Measurements from ENCODE around the gene RPS19BP1. TPM values are rescaled to one million over a fixed set of nuclear protein-coding genes. Genes with fewer than 3 reads are reported as not detected.

The RPS19BP1 gene
- total RNA-seq, 1 donor from 2014 or later: 47.9 TPM

DNA sequence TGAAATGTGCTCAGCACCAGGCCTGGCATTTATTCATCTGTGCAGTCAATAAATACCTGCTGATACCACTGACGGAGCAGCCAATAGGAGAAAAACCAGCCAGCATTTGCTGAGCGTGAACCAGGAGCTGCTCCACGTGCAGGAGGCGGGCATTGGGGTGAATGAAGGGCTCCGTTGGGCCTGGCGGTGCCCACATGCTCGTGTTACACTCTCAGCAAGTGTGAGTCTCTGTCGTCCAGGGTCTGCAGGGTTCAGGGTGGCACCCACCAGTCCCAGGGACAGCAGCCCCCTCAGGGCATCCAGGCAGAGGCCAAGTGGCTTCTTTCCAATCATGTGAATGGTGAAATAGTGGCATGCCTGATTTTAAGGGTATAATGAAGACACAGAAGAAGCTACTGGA is 4.2 kb upstream of the RPS19BP1 start:
- peaks cover 3% of the 10 kb centered on the region for H3K27me3 Mint-ChIP-seq (ENCODE audit: low read depth)
- peaks cover 13% of the 10 kb centered on the region for H3K4me1 Mint-ChIP-seq (ENCODE audit: low read depth)
- no peak for DNase-seq (ENCODE audit: low spot score)
- no peak overlapping the region for H3K4me3 Mint-ChIP-seq (ENCODE audit: unreplicated experiment)
- H3K36me3 Mint-ChIP-seq (ENCODE audit: low read depth): no peaks in the 10 kb centered on the region
- no peaks in the 10 kb centered on the region for H3K9me3 Mint-ChIP-seq (ENCODE audit: low read depth)
- TF ChIP-seq, protein P1, sequence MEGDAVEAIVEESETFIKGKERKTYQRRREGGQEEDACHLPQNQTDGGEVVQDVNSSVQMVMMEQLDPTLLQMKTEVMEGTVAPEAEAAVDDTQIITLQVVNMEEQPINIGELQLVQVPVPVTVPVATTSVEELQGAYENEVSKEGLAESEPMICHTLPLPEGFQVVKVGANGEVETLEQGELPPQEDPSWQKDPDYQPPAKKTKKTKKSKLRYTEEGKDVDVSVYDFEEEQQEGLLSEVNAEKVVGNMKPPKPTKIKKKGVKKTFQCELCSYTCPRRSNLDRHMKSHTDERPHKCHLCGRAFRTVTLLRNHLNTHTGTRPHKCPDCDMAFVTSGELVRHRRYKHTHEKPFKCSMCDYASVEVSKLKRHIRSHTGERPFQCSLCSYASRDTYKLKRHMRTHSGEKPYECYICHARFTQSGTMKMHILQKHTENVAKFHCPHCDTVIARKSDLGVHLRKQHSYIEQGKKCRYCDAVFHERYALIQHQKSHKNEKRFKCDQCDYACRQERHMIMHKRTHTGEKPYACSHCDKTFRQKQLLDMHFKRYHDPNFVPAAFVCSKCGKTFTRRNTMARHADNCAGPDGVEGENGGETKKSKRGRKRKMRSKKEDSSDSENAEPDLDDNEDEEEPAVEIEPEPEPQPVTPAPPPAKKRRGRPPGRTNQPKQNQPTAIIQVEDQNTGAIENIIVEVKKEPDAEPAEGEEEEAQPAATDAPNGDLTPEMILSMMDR (IDR thresholded peaks at IDR 0.05): no peak
- no peak overlapping the region for H3K27ac Mint-ChIP-seq (ENCODE audit: unreplicated experiment)

GRCh38 chr22:39535831-39536449 is 3.4 kb upstream of the RPS19BP1 start:
- H3K27me3 Mint-ChIP-seq (ENCODE audit: low read depth): peaks cover 3% of the 10 kb centered on the region
- H3K36me3 Mint-ChIP-seq (ENCODE audit: low read depth): peaks cover 2% of the 10 kb centered on the region
- no peak for DNase-seq (ENCODE audit: low spot score)
- TF ChIP-seq, protein P1 (IDR thresholded peaks at IDR 0.05): no peak
- H3K4me1 Mint-ChIP-seq (ENCODE audit: low read depth): peaks cover 20% of the 10 kb centered on the region
- no peak overlapping the region for H3K27ac Mint-ChIP-seq (ENCODE audit: unreplicated experiment)
- no peaks in the 10 kb centered on the region for H3K9me3 Mint-ChIP-seq (ENCODE audit: low read depth)
- H3K4me3 Mint-ChIP-seq (ENCODE audit: unreplicated experiment): no peak overlapping the region

GRCh38 chr22:39535357-39535725 is 2.8 kb upstream of the RPS19BP1 start:
- no peak overlapping the region for H3K27ac Mint-ChIP-seq (ENCODE audit: unreplicated experiment)
- H3K36me3 Mint-ChIP-seq (ENCODE audit: low read depth): peaks cover 2% of the 10 kb centered on the region
- H3K4me1 Mint-ChIP-seq (ENCODE audit: low read depth): peaks cover 26% of the 10 kb centered on the region
- H3K4me3 Mint-ChIP-seq (ENCODE audit: unreplicated experiment): no peak overlapping the region
- TF ChIP-seq, protein P1 (IDR thresholded peaks at IDR 0.05): no peak
- H3K9me3 Mint-ChIP-seq (ENCODE audit: low read depth): no peaks in the 10 kb centered on the region
- DNase-seq (ENCODE audit: low spot score): no peak
- H3K27me3 Mint-ChIP-seq (ENCODE audit: low read depth): peaks cover 3% of the 10 kb centered on the region

DNA sequence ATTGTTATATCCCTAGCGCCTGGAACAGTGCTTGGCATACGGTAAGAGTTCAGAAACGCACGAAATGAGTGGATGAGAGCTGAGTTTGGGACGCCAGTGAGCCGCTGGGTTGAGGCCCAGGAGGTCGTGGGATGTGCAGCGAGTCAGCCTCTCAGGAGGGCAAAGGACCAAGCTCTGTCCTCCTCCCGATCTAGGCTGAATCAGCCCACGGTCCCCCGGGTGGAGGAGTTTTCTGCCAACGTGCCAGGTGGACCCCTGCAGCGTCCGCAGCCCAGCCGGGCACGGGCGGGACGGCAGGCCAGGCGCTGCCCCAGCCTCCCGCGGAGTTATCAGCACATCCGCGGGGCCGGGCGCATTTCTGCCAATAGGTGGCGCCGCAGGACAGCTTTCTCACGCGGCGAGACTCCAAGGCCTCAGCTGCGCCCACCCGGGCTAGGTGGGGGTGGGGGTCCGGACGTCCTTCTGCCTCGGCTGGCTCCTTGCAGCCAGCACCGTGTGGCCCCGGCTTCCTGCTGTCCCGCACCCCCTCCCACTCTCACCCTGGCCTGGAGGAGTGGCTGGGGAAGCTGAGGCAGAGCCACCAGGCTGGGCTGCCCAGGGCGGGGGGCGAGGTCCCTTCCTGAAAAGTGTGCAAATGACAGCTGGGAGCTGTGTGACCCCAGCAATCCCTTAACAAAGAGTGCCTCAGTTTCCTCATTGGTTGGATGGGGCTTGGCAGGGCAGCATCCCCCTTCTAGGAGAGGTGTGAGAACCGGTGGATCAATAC is 2.2 kb upstream of the RPS19BP1 start:
- peaks cover 5% of the 10 kb centered on the region for H3K36me3 Mint-ChIP-seq (ENCODE audit: low read depth)
- TF ChIP-seq, protein P1 (IDR thresholded peaks at IDR 0.05): peak; percentile 100
- H3K27ac Mint-ChIP-seq (ENCODE audit: unreplicated experiment): no peak overlapping the region
- no peak for DNase-seq (ENCODE audit: low spot score)
- H3K9me3 Mint-ChIP-seq (ENCODE audit: low read depth): no peaks in the 10 kb centered on the region
- H3K4me1 Mint-ChIP-seq (ENCODE audit: low read depth): peaks cover 32% of the 10 kb centered on the region
- H3K4me3 Mint-ChIP-seq (ENCODE audit: unreplicated experiment): no peak overlapping the region
- no peaks in the 10 kb centered on the region for H3K27me3 Mint-ChIP-seq (ENCODE audit: low read depth)

- Mint-ChIP-seq H3K4me1 (ENCODE audit: low read depth) (peaks cover 39% of the 10 kb centered on the region), H3K9me3 (ENCODE audit: low read depth) (no peaks in the 10 kb centered on the region), H3K4me3 (ENCODE audit: unreplicated experiment) (no peak overlapping the region), H3K27me3 (ENCODE audit: low read depth) (no peaks in the 10 kb centered on the region), H3K27ac (ENCODE audit: unreplicated experiment) (no peak overlapping the region), H3K36me3 (ENCODE audit: low read depth) (peaks cover 5% of the 10 kb centered on the region)
- DNase-seq (ENCODE audit: low spot score): no peak
- TF ChIP-seq, protein P1 (IDR thresholded peaks at IDR 0.05): no peak
Observed at GRCh38 chr22:39534092-39534506, 1.6 kb upstream of the RPS19BP1 start.

Data from chondrocyte (in vitro differentiated cells).